HEK293 (cell line): ENCODE data around the gene RNF43.
A peak's percentile ranks its signal among the peaks of the same experiment; 100 is the strongest.

ENCODE experiments used
- EGR2 ChIP-seq: fragments of 450-650 bp; formaldehyde crosslinking; IDR thresholded peaks from 2 replicates; pipeline ENCODE4 v1.5.1; 2016; ENCODE audit warnings: low read depth, missing biosample characterization, missing genetic modification characterization
- FEZF1 ChIP-seq: fragments of 450-650 bp; formaldehyde crosslinking; IDR thresholded peaks from 2 replicates; pipeline ENCODE4 v1.5.1; 2016; ENCODE audit warnings: missing biosample characterization, missing genetic modification characterization
- GLIS1 ChIP-seq: fragments of 450-650 bp; formaldehyde crosslinking; IDR thresholded peaks from 2 replicates; pipeline ENCODE4 v1.5.1; 2016; ENCODE audit warnings: missing biosample characterization, missing genetic modification characterization
- IKZF3 ChIP-seq: fragments of 450-650 bp; IDR thresholded peaks from 2 replicates; pipeline ENCODE4 v1.5.0; 2018; ENCODE audit warnings: missing biosample characterization, mild to moderate bottlenecking, missing genetic modification characterization, moderate library complexity
- KLF10 ChIP-seq: fragments of 450-650 bp; IDR thresholded peaks from 2 replicates; pipeline ENCODE4 v1.5.1; 2018; ENCODE audit warnings: missing biosample characterization, mild to moderate bottlenecking, missing genetic modification characterization
- YY2 ChIP-seq: fragments of 450-650 bp; formaldehyde crosslinking; IDR thresholded peaks from 2 replicates; pipeline ENCODE4 v1.5.1; 2016; ENCODE audit warnings: missing biosample characterization, missing genetic modification characterization
- ZBTB1 ChIP-seq: fragments of 450-650 bp; formaldehyde crosslinking; IDR thresholded peaks from 2 replicates; pipeline ENCODE4 v1.5.1; 2016; ENCODE audit warnings: missing biosample characterization, missing genetic modification characterization
- ZBTB48 ChIP-seq: fragments of 450-650 bp; formaldehyde crosslinking; IDR thresholded peaks from 2 replicates; pipeline ENCODE4 v1.5.1; 2016; ENCODE audit warnings: missing biosample characterization, missing genetic modification characterization
- ZBTB8A ChIP-seq: fragments of 450-650 bp; formaldehyde crosslinking; IDR thresholded peaks from 2 replicates; pipeline ENCODE4 v1.5.1; 2016; ENCODE audit warnings: missing biosample characterization, missing genetic modification characterization
- ZFP3 ChIP-seq: fragments of 450-650 bp; formaldehyde crosslinking; IDR thresholded peaks from 2 replicates; pipeline ENCODE4 v1.5.1; 2016; ENCODE audit warnings: low read depth, missing biosample characterization, missing genetic modification characterization
- ZNF140 ChIP-seq: fragments of 450-650 bp; formaldehyde crosslinking; IDR thresholded peaks from 2 replicates; pipeline ENCODE4 v1.5.1; 2016; ENCODE audit warnings: missing biosample characterization, missing genetic modification characterization
- ZNF169 ChIP-seq: fragments of 450-650 bp; formaldehyde crosslinking; IDR thresholded peaks from 2 replicates; pipeline ENCODE4 v1.5.1; 2016; ENCODE audit warnings: missing biosample characterization, missing genetic modification characterization
- ZNF324 ChIP-seq: fragments of 450-650 bp; formaldehyde crosslinking; IDR thresholded peaks from 2 replicates; pipeline ENCODE4 v1.5.1; 2016; ENCODE audit warnings: missing biosample characterization, missing genetic modification characterization
- ZNF354C ChIP-seq: fragments of 450-650 bp; formaldehyde crosslinking; IDR thresholded peaks from 2 replicates; pipeline ENCODE4 v1.5.1; 2016; ENCODE audit warnings: missing biosample characterization, missing genetic modification characterization, low read depth, borderline replicate concordance
- ZNF629 ChIP-seq: fragments of 450-650 bp; formaldehyde crosslinking; IDR thresholded peaks from 2 replicates; pipeline ENCODE4 v1.5.1; 2017; ENCODE audit warnings: missing biosample characterization, missing genetic modification characterization
- ZNF654 ChIP-seq: fragments of 450-650 bp; formaldehyde crosslinking; IDR thresholded peaks from 2 replicates; pipeline ENCODE4 v1.5.1; 2016; ENCODE audit warnings: low read depth, missing biosample characterization, missing genetic modification characterization
- TF ChIP-seq, protein P1 (sequence below): fragments of 450-650 bp; formaldehyde crosslinking; conservative IDR thresholded peaks from 2 replicates; pipeline ENCODE4 v1.5.1; 2016; ENCODE audit warnings: low read depth, missing biosample characterization, missing genetic modification characterization
- TF ChIP-seq, protein P2 (sequence below): fragments of 450-650 bp; formaldehyde crosslinking; IDR thresholded peaks from 2 replicates; pipeline ENCODE4 v1.5.1; 2016; ENCODE audit warnings: missing biosample characterization, missing genetic modification characterization, low read depth
- TF ChIP-seq, protein P3 (sequence below): sonication (generic); formaldehyde crosslinking; IDR thresholded peaks from 2 replicates; pipeline ENCODE4 v1.8.1; 2022; ENCODE audit warnings: mild to moderate bottlenecking, moderate library complexity, missing genetic modification reagents
- TF ChIP-seq, protein P4 (sequence below): fragments of 450-650 bp; formaldehyde crosslinking; IDR thresholded peaks from 2 replicates; pipeline ENCODE4 v1.5.1; 2016; ENCODE audit warnings: missing biosample characterization, missing genetic modification characterization
- TF ChIP-seq, protein P5 (sequence below): fragments of 450-650 bp; formaldehyde crosslinking; conservative IDR thresholded peaks from 2 replicates; pipeline ENCODE4 v1.5.1; 2016; ENCODE audit warnings: low read depth, missing biosample characterization, missing genetic modification characterization
- TF ChIP-seq, protein P6 (sequence below): fragments of 450-650 bp; formaldehyde crosslinking; IDR thresholded peaks from 2 replicates; pipeline ENCODE4 v1.5.1; 2016; ENCODE audit warnings: missing biosample characterization, missing genetic modification characterization
- TF ChIP-seq, protein P7 (sequence below): fragments of 450-650 bp; formaldehyde crosslinking; IDR thresholded peaks from 2 replicates; pipeline ENCODE4 v1.5.1; 2016; ENCODE audit warnings: missing biosample characterization, missing genetic modification characterization

Gene RNF43

DNA sequence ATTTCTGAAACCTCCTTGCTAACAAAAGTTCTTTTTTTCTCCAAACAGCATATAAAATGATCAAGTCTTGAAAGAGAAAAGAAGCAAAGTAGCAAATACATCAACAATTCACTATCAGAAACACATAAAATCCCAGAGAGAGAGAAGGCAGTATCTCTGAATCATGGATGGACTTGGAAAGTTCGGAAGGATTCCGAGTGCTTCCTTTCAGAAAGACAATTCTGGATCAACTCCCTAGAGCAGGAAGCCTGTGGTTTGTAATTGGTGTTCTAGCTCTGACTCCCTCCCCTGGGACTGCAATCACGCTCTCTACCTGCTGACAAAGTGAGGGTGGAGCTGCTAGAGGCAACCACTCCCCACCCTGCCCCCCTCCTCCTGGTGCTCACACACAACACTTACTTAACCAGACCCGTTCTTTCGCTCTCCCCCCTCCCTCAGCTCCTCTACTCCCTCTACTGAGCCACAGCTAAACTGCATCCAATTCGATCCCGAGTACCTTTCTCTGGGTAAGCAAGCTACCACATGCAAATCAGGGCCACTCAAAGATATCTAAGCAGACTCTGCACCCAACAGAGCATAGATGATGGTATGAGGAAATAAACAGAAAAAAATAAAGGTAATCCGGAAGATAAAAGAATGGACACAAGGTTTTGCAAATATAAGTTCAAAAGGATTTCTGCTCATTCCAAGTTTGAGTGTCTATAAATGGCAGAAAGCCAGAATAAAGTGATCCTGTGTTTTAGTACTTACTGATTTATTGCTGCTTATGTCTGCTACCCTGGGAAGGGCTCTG lies at the start of gene RNF43 (continued):
- TF ChIP-seq, protein P1, sequence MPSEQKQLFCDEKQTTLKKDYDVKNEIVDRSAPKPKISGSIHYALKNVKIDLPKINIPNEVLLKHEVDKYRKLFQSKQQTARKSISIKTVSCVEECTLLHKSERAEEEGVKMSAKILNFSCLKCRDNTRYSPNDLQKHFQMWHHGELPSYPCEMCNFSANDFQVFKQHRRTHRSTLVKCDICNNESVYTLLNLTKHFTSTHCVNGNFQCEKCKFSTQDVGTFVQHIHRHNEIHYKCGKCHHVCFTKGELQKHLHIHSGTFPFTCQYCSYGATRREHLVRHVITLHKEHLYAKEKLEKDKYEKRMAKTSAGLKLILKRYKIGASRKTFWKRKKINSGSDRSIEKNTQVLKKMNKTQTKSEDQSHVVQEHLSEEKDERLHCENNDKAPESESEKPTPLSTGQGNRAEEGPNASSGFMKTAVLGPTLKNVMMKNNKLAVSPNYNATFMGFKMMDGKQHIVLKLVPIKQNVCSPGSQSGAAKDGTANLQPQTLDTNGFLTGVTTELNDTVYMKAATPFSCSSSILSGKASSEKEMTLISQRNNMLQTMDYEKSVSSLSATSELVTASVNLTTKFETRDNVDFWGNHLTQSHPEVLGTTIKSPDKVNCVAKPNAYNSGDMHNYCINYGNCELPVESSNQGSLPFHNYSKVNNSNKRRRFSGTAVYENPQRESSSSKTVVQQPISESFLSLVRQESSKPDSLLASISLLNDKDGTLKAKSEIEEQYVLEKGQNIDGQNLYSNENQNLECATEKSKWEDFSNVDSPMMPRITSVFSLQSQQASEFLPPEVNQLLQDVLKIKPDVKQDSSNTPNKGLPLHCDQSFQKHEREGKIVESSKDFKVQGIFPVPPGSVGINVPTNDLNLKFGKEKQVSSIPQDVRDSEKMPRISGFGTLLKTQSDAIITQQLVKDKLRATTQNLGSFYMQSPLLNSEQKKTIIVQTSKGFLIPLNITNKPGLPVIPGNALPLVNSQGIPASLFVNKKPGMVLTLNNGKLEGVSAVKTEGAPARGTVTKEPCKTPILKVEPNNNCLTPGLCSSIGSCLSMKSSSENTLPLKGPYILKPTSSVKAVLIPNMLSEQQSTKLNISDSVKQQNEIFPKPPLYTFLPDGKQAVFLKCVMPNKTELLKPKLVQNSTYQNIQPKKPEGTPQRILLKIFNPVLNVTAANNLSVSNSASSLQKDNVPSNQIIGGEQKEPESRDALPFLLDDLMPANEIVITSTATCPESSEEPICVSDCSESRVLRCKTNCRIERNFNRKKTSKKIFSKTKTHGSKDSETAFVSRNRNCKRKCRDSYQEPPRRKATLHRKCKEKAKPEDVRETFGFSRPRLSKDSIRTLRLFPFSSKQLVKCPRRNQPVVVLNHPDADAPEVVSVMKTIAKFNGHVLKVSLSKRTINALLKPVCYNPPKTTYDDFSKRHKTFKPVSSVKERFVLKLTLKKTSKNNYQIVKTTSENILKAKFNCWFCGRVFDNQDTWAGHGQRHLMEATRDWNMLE (tag by site-specific recombination): no peak; the same call in none of the 2 replicates
- TF ChIP-seq, protein P2, sequence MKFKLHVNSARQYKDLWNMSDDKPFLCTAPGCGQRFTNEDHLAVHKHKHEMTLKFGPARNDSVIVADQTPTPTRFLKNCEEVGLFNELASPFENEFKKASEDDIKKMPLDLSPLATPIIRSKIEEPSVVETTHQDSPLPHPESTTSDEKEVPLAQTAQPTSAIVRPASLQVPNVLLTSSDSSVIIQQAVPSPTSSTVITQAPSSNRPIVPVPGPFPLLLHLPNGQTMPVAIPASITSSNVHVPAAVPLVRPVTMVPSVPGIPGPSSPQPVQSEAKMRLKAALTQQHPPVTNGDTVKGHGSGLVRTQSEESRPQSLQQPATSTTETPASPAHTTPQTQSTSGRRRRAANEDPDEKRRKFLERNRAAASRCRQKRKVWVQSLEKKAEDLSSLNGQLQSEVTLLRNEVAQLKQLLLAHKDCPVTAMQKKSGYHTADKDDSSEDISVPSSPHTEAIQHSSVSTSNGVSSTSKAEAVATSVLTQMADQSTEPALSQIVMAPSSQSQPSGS (tag by site-specific recombination): peak; percentile 49; the same call in 1 of the 2 replicates
- TF ChIP-seq, protein P3, sequence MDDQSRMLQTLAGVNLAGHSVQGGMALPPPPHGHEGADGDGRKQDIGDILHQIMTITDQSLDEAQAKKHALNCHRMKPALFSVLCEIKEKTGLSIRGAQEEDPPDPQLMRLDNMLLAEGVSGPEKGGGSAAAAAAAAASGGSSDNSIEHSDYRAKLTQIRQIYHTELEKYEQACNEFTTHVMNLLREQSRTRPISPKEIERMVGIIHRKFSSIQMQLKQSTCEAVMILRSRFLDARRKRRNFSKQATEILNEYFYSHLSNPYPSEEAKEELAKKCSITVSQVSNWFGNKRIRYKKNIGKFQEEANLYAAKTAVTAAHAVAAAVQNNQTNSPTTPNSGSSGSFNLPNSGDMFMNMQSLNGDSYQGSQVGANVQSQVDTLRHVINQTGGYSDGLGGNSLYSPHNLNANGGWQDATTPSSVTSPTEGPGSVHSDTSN: no peak
- TF ChIP-seq ZNF354C: no peak
- TF ChIP-seq ZNF654 (tag by site-specific recombination): peak; percentile 85
- TF ChIP-seq YY2 (tag by site-specific recombination): no peak
- TF ChIP-seq, protein P4, sequence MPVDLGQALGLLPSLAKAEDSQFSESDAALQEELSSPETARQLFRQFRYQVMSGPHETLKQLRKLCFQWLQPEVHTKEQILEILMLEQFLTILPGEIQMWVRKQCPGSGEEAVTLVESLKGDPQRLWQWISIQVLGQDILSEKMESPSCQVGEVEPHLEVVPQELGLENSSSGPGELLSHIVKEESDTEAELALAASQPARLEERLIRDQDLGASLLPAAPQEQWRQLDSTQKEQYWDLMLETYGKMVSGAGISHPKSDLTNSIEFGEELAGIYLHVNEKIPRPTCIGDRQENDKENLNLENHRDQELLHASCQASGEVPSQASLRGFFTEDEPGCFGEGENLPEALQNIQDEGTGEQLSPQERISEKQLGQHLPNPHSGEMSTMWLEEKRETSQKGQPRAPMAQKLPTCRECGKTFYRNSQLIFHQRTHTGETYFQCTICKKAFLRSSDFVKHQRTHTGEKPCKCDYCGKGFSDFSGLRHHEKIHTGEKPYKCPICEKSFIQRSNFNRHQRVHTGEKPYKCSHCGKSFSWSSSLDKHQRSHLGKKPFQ (tag by site-specific recombination): peak; percentile 92
- TF ChIP-seq, protein P5, sequence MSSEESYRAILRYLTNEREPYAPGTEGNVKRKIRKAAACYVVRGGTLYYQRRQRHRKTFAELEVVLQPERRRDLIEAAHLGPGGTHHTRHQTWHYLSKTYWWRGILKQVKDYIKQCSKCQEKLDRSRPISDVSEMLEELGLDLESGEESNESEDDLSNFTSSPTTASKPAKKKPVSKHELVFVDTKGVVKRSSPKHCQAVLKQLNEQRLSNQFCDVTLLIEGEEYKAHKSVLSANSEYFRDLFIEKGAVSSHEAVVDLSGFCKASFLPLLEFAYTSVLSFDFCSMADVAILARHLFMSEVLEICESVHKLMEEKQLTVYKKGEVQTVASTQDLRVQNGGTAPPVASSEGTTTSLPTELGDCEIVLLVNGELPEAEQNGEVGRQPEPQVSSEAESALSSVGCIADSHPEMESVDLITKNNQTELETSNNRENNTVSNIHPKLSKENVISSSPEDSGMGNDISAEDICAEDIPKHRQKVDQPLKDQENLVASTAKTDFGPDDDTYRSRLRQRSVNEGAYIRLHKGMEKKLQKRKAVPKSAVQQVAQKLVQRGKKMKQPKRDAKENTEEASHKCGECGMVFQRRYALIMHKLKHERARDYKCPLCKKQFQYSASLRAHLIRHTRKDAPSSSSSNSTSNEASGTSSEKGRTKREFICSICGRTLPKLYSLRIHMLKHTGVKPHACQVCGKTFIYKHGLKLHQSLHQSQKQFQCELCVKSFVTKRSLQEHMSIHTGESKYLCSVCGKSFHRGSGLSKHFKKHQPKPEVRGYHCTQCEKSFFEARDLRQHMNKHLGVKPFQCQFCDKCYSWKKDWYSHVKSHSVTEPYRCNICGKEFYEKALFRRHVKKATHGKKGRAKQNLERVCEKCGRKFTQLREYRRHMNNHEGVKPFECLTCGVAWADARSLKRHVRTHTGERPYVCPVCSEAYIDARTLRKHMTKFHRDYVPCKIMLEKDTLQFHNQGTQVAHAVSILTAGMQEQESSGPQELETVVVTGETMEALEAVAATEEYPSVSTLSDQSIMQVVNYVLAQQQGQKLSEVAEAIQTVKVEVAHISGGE: peak; percentile 61
- peak; percentile 34; the same call in 1 of the 2 replicates for TF ChIP-seq ZBTB48 (tag by site-specific recombination)
- TF ChIP-seq IKZF3 (tag by site-specific recombination): peak; percentile 99
- peak; percentile 91 for TF ChIP-seq ZNF629 (tag by site-specific recombination)
- peak; percentile 35 for TF ChIP-seq FEZF1 (tag by site-specific recombination)
- TF ChIP-seq GLIS1 (tag by site-specific recombination): peak; percentile 75
- TF ChIP-seq ZFP3: no peak
- peak; percentile 56 for TF ChIP-seq ZBTB8A
- TF ChIP-seq ZNF324 (tag by site-specific recombination): peak; percentile 66
- TF ChIP-seq ZBTB1 (tag by site-specific recombination): peak; percentile 24; the same call in 1 of the 2 replicates
- TF ChIP-seq ZNF140 (tag by site-specific recombination): no peak
- TF ChIP-seq ZNF169 (tag by site-specific recombination): no peak
- TF ChIP-seq KLF10 (tag by site-specific recombination): peak; percentile 73
- TF ChIP-seq, protein P6, sequence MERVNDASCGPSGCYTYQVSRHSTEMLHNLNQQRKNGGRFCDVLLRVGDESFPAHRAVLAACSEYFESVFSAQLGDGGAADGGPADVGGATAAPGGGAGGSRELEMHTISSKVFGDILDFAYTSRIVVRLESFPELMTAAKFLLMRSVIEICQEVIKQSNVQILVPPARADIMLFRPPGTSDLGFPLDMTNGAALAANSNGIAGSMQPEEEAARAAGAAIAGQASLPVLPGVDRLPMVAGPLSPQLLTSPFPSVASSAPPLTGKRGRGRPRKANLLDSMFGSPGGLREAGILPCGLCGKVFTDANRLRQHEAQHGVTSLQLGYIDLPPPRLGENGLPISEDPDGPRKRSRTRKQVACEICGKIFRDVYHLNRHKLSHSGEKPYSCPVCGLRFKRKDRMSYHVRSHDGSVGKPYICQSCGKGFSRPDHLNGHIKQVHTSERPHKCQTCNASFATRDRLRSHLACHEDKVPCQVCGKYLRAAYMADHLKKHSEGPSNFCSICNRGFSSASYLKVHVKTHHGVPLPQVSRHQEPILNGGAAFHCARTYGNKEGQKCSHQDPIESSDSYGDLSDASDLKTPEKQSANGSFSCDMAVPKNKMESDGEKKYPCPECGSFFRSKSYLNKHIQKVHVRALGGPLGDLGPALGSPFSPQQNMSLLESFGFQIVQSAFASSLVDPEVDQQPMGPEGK: peak; percentile 100
- TF ChIP-seq EGR2 (tag by site-specific recombination): peak; percentile 50; the same call in 1 of the 2 replicates
- TF ChIP-seq, protein P7, sequence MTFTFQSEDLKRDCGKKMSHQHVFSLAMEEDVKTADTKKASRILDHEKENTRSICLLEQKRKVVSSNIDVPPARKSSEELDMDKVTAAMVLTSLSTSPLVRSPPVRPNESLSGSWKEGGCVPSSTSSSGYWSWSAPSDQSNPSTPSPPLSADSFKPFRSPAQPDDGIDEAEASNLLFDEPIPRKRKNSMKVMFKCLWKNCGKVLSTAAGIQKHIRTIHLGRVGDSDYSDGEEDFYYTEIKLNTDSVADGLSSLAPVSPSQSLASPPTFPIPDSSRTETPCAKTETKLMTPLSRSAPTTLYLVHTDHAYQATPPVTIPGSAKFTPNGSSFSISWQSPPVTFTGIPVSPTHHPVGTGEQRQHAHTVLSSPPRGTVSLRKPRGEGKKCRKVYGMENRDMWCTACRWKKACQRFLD (tag by site-specific recombination): no peak
